Measurements from ENCODE around the gene ASTN2. TPM values are rescaled to one million over a fixed set of nuclear protein-coding genes. Genes with fewer than 3 reads are reported as not detected.

The ASTN2 gene
- polyA plus RNA-seq, 1 experiment, result 12.8 TPM

DNA sequence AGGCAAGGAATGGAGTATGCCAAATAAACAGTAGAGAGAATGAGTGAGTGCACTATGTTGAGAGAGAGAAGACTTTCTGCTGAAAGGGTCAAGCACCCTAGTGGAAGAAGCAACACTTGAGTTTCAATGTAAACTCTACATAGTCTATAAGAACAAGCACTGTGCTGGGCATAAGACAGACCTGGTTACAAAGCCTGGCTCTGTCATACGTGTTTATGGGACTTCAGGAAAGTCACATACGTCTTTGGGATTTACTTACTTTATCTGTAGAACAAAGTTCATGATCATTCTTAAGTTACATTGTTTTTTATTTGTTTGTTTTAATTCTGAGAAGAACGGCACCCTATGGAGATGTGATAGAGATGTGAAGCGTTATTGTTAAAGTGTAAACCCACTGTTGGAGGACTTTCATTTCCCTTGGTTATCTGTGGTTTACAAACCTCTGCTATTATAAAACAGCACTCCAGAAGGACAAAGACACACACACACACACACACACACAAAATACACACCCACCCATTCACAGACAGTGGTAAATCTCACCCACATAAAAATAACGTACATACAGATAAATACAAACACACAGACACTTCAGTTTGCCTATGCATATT is 798.4 kb downstream of the ASTN2 start:
- TF ChIP-seq, protein P1, sequence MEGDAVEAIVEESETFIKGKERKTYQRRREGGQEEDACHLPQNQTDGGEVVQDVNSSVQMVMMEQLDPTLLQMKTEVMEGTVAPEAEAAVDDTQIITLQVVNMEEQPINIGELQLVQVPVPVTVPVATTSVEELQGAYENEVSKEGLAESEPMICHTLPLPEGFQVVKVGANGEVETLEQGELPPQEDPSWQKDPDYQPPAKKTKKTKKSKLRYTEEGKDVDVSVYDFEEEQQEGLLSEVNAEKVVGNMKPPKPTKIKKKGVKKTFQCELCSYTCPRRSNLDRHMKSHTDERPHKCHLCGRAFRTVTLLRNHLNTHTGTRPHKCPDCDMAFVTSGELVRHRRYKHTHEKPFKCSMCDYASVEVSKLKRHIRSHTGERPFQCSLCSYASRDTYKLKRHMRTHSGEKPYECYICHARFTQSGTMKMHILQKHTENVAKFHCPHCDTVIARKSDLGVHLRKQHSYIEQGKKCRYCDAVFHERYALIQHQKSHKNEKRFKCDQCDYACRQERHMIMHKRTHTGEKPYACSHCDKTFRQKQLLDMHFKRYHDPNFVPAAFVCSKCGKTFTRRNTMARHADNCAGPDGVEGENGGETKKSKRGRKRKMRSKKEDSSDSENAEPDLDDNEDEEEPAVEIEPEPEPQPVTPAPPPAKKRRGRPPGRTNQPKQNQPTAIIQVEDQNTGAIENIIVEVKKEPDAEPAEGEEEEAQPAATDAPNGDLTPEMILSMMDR (IDR thresholded peaks at IDR 0.05; ENCODE audit: insufficient read depth, low read depth, low read length), result no peak
- H3K36me3 ChIP-seq (ENCODE audit: control insufficient read depth, insufficient read depth, low read length), result no peaks in the 10 kb centered on the region; the same call in 1 of the 2 replicates
- ChIA-PET CTCF (no interaction called here), POLR2A (no interaction called here)
- H3K27me3 ChIP-seq (ENCODE audit: control insufficient read depth, insufficient read depth, low read length), result no peaks in the 10 kb centered on the region
- H3K4me3 ChIP-seq (ENCODE audit: low read depth, low read length), result no peak overlapping the region
- no peak for DNase-seq (ENCODE audit: low read depth)

DNA sequence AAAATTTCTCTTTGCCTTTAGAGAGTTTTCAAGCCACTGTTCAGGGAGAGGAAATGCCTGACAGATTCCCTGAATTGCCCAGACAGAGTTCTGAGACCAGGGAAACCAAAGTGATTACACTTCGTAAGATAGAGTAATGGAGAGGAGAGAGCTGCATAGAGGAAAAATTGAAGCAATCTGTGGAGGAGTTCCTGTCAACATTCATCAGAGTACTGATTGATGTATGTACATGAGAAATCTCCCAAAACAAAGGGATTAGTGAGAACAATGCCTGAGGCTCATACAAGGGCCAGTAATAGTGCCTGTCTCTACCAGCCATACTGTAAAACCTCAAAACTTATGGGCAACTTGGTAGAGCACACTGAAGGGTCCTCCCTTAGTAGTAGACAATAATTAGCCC is 806.8 kb downstream of the ASTN2 start:
- H3K4me3 ChIP-seq (ENCODE audit: low read depth, low read length), result no peak overlapping the region
- DNase-seq (ENCODE audit: low read depth), result no peak
- POLR2A ChIA-PET, result no interaction called here
- H3K36me3 ChIP-seq (ENCODE audit: control insufficient read depth, insufficient read depth, low read length), result no peaks in the 10 kb centered on the region
- CTCF ChIA-PET, result interaction anchor here (0.7 kb wide), 1 partner anchor 125 kb away, joined by 3 read pairs; no protein-coding TSS in a partner anchor
- no peaks in the 10 kb centered on the region for H3K27me3 ChIP-seq (ENCODE audit: control insufficient read depth, insufficient read depth, low read length)
- TF ChIP-seq, protein P1 (IDR thresholded peaks at IDR 0.05; ENCODE audit: insufficient read depth, low read depth, low read length), result no peak

DNA sequence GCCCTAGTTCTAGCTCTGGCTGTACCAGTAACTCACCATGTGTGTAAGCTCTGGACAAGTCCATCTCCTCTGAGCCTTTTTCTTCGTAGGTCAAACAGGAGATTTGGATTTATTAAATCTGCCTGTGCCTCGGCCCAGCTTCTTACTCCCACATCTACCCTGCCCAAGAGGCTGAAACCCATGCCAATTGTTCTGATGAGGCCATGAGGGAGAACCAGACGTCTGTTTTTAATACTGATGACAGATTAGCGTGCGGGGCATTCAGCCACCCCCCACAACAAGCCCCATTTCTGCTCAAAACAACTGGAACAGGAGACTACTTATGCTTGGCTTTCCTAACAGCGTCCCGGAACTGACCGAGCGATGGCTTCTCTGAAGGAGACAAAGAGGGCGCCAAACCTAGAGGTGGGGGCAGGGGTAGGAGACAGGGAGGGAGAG is 808.9 kb downstream of the ASTN2 start:
- H3K4me3 ChIP-seq (ENCODE audit: low read depth, low read length), result no peak overlapping the region
- H3K27me3 ChIP-seq (ENCODE audit: control insufficient read depth, insufficient read depth, low read length), result no peaks in the 10 kb centered on the region
- POLR2A ChIA-PET, result no interaction called here
- CTCF ChIA-PET, result interaction anchor here (0.7 to 0.8 kb wide), 2 partner anchors 12 to 911 kb away, joined by 3 to 5 read pairs; no protein-coding TSS in a partner anchor
- no peak for DNase-seq (ENCODE audit: low read depth)
- TF ChIP-seq, protein P1 (IDR thresholded peaks at IDR 0.05; ENCODE audit: insufficient read depth, low read depth, low read length), result no peak
- H3K36me3 ChIP-seq (ENCODE audit: control insufficient read depth, insufficient read depth, low read length), result no peaks in the 10 kb centered on the region

DNA sequence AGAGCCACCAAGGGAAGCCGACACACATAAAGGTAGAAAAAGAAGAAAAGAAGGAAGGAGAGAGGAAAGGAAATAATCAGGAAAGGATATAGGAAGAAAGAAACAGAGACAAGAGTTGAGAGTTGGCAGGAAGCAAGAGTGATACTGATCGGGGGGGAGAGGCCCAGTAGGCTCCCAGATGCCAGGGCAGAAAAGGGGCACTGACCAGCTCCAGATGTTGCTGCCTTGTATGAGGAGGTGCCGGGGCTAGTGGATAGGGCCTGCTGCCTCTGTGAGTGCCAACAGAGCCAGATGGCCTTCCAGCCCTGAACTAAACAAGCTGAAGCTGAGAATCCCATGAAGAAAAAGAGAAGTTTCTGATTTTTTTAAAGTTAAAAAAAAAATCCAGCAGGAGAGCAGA is 809.8 kb downstream of the ASTN2 start:
- TF ChIP-seq, protein P1 (IDR thresholded peaks at IDR 0.05; ENCODE audit: insufficient read depth, low read depth, low read length), result no peak
- Histone ChIP-seq H3K36me3 (ENCODE audit: control insufficient read depth, insufficient read depth, low read length) (no peaks in the 10 kb centered on the region), H3K27me3 (ENCODE audit: control insufficient read depth, insufficient read depth, low read length) (no peaks in the 10 kb centered on the region), H3K4me3 (ENCODE audit: low read depth, low read length) (no peak overlapping the region)
- POLR2A ChIA-PET, result no interaction called here
- DNase-seq (ENCODE audit: low read depth), result no peak
- CTCF ChIA-PET, result no interaction called here

DNA sequence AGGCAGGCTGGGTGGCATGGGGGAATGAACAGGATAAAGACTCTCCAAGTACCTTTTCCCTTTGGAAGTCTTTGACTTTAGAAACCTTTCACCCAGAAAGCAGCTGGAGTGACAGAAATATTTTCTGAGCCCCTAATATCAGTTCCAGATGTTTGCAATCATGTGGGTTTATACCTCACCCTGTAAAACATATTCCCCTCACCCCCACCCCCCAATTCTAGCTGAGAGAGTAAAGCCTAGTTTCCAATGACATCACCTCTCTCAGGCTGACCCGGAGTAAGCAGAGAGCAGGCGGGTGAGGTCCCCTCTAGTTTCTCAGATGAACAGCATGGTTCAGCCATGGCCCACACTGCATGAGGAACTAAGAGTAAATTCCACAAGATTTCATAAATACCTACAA is 810.6 kb downstream of the ASTN2 start:
- CTCF ChIA-PET, result no interaction called here
- Histone ChIP-seq H3K4me3 (ENCODE audit: low read depth, low read length) (no peak overlapping the region), H3K36me3 (ENCODE audit: control insufficient read depth, insufficient read depth, low read length) (no peaks in the 10 kb centered on the region), H3K27me3 (ENCODE audit: control insufficient read depth, insufficient read depth, low read length) (no peaks in the 10 kb centered on the region)
- TF ChIP-seq, protein P1 (IDR thresholded peaks at IDR 0.05; ENCODE audit: insufficient read depth, low read depth, low read length), result no peak
- no peak for DNase-seq (ENCODE audit: low read depth)
- POLR2A ChIA-PET, result no interaction called here
